ENCODE results near the gene SEC22C.

The SEC22C gene

DNA sequence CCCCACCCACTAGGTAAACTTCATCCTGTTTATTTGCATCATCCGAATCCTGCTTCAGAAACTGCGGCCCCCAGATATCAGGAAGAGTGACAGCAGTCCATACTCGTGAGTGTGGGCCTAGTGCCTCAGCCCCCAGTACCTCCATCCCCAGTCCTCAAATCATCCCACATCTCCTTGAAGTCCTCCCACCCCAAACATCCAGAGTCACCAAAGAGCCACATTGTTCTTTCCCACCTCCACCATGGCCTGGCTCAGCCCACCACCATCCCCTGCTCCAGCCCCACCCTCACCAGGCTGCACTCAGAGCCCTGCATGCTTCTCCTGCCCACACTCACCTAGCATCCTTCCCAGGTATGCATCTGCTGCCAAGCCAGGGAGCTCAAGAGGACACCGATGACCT lies 49.5 kb downstream of the SEC22C start:
- Histone ChIP-seq H3K4me1 (ENCODE audit: insufficient read depth, insufficient read length) (peaks cover 9% of the 10 kb centered on the region), H3K9ac (ENCODE audit: insufficient read length, low read depth) (no peak overlapping the region), H3K36me3 (ENCODE audit: insufficient read depth, insufficient read length, low read length) (peaks cover 6% of the 10 kb centered on the region), H3K27me3 (ENCODE audit: insufficient read depth, insufficient read length) (no peaks in the 10 kb centered on the region), H3K9me3 (ENCODE audit: insufficient read depth, low read length) (no peaks in the 10 kb centered on the region), H3K4me3 (ENCODE audit: insufficient read length, low read depth) (no peak overlapping the region)
- TF ChIP-seq YY1 (IDR thresholded peaks at IDR 0.05; ENCODE audit: insufficient read depth, insufficient read length) = no peak
- DNase-seq (ENCODE audit: low read depth, low spot score) = no peak

GRCh38 chr3:42531470-42531869 lies 50.3 kb downstream of the SEC22C start:
- no peak overlapping the region for H3K9ac ChIP-seq (ENCODE audit: insufficient read length, low read depth)
- no peaks in the 10 kb centered on the region for H3K9me3 ChIP-seq (ENCODE audit: insufficient read depth, low read length)
- H3K27me3 ChIP-seq (ENCODE audit: insufficient read depth, insufficient read length) = no peaks in the 10 kb centered on the region
- no peak for TF ChIP-seq ZNF274 (IDR thresholded peaks at IDR 0.05; ENCODE audit: low read depth, low read length)
- no peak for DNase-seq (ENCODE audit: low read depth, low spot score)
- H3K36me3 ChIP-seq (ENCODE audit: insufficient read depth, insufficient read length, low read length) = peaks cover 6% of the 10 kb centered on the region
- peaks cover 12% of the 10 kb centered on the region for H3K4me1 ChIP-seq (ENCODE audit: insufficient read depth, insufficient read length)
- H3K4me3 ChIP-seq (ENCODE audit: insufficient read length, low read depth) = no peak overlapping the region

DNA sequence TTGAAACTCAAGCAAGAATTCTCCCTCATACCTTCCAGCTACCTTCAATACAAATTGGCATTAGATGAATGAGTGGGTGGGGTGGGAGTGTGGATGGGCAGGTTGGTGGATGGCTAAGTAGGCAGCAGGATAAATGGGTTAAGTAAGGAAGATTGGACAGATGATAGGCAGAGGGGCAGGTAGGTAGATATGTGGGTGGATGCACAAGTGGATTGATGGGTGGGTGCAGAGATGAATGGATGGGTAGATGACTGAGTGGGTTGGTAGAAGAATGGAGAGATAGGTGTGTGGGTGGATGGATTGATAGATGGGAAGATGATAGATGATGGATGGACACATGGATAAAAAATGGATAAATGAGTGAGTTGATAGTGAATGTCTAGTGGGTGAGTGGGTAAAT lies 51.7 kb downstream of the SEC22C start:
- TF ChIP-seq SUZ12 (IDR thresholded peaks at IDR 0.05; ENCODE audit: extremely low read depth, insufficient read depth, insufficient read length) (no peak), ZNF274 (IDR thresholded peaks at IDR 0.05; ENCODE audit: low read depth, low read length) (no peak), YY1 (IDR thresholded peaks at IDR 0.05; ENCODE audit: insufficient read depth, insufficient read length) (no peak)
- Histone ChIP-seq H3K27me3 (ENCODE audit: insufficient read depth, insufficient read length) (no peaks in the 10 kb centered on the region), H3K4me3 (ENCODE audit: insufficient read length, low read depth) (no peak overlapping the region), H3K9ac (ENCODE audit: insufficient read length, low read depth) (no peak overlapping the region), H3K9me3 (ENCODE audit: insufficient read depth, low read length) (no peaks in the 10 kb centered on the region), H3K4me1 (ENCODE audit: insufficient read depth, insufficient read length) (peaks cover 14% of the 10 kb centered on the region), H3K36me3 (ENCODE audit: insufficient read depth, insufficient read length, low read length) (peaks cover 6% of the 10 kb centered on the region)
- DNase-seq (ENCODE audit: low read depth, low spot score) = no peak

- H3K27me3 ChIP-seq (ENCODE audit: insufficient read depth, insufficient read length) = no peaks in the 10 kb centered on the region
- DNase-seq (ENCODE audit: low read depth, low spot score) = no peak
- no peak overlapping the region for H3K4me3 ChIP-seq (ENCODE audit: insufficient read length, low read depth)
- peaks cover 6% of the 10 kb centered on the region for H3K36me3 ChIP-seq (ENCODE audit: insufficient read depth, insufficient read length, low read length)
- H3K9me3 ChIP-seq (ENCODE audit: insufficient read depth, low read length) = no peaks in the 10 kb centered on the region
- H3K9ac ChIP-seq (ENCODE audit: insufficient read length, low read depth) = no peak overlapping the region
- TF ChIP-seq ZNF274 (IDR thresholded peaks at IDR 0.05; ENCODE audit: low read depth, low read length) (no peak), YY1 (IDR thresholded peaks at IDR 0.05; ENCODE audit: insufficient read depth, insufficient read length) (no peak), SUZ12 (IDR thresholded peaks at IDR 0.05; ENCODE audit: extremely low read depth, insufficient read depth, insufficient read length) (no peak)
- peaks cover 14% of the 10 kb centered on the region for H3K4me1 ChIP-seq (ENCODE audit: insufficient read depth, insufficient read length)
Observed at GRCh38 chr3:42529468-42529867, 52.3 kb downstream of the SEC22C start.

- H3K9ac ChIP-seq (ENCODE audit: insufficient read length, low read depth) = no peak overlapping the region
- no peaks in the 10 kb centered on the region for H3K27me3 ChIP-seq (ENCODE audit: insufficient read depth, insufficient read length)
- no peak for TF ChIP-seq SUZ12 (IDR thresholded peaks at IDR 0.05; ENCODE audit: extremely low read depth, insufficient read depth, insufficient read length)
- TF ChIP-seq YY1 (IDR thresholded peaks at IDR 0.05; ENCODE audit: insufficient read depth, insufficient read length) = no peak
- no peak for TF ChIP-seq ZNF274 (IDR thresholded peaks at IDR 0.05; ENCODE audit: low read depth, low read length)
- no peaks in the 10 kb centered on the region for H3K9me3 ChIP-seq (ENCODE audit: insufficient read depth, low read length)
- DNase-seq (ENCODE audit: low read depth, low spot score) = no peak
- H3K36me3 ChIP-seq (ENCODE audit: insufficient read depth, insufficient read length, low read length) = peaks cover 5% of the 10 kb centered on the region
- no peak overlapping the region for H3K4me3 ChIP-seq (ENCODE audit: insufficient read length, low read depth)
- H3K4me1 ChIP-seq (ENCODE audit: insufficient read depth, insufficient read length) = peaks cover 8% of the 10 kb centered on the region
Observed at GRCh38 chr3:42527368-42527917, 54.3 kb downstream of the SEC22C start.

DNA sequence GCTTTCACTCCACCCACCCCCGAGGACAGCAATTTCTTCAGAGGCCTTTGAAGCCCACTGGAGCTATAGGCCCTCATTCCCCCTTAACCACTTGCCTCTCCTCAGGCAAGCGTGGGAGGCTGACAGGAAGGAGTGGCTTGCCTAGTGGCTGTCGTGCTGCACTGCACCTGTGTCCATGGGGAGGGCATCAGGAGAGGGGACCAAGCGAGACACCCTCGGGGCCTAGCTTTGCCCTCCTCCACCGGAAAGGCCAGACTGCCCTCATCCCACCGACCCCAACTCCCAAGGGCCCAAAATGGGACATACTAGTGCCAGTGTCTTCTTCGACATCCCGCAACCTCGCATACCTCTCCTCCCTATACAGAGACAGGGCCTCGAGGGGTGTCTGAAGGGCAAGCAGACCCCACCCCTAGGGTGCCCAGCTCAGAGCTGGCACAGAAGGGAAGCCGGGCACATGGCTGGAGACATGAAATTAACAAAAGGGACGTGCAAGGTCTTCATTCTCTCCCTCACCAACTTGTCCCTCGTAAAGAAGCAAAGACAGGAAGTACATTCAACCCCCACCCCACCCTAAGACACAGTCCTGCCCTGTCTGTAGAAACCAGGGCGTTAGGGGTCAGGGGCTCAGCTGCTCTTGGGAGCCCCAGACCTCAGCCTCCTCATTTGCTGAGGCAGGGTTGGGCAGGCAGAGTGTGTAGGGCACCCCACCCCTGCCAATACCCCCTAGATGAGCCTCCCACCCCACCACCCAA lies 55.0 kb downstream of the SEC22C start:
- TF ChIP-seq YY1 (IDR thresholded peaks at IDR 0.05; ENCODE audit: insufficient read depth, insufficient read length) = no peak
- no peak for TF ChIP-seq ZNF274 (IDR thresholded peaks at IDR 0.05; ENCODE audit: low read depth, low read length)
- no peak for TF ChIP-seq SUZ12 (IDR thresholded peaks at IDR 0.05; ENCODE audit: extremely low read depth, insufficient read depth, insufficient read length)

DNA sequence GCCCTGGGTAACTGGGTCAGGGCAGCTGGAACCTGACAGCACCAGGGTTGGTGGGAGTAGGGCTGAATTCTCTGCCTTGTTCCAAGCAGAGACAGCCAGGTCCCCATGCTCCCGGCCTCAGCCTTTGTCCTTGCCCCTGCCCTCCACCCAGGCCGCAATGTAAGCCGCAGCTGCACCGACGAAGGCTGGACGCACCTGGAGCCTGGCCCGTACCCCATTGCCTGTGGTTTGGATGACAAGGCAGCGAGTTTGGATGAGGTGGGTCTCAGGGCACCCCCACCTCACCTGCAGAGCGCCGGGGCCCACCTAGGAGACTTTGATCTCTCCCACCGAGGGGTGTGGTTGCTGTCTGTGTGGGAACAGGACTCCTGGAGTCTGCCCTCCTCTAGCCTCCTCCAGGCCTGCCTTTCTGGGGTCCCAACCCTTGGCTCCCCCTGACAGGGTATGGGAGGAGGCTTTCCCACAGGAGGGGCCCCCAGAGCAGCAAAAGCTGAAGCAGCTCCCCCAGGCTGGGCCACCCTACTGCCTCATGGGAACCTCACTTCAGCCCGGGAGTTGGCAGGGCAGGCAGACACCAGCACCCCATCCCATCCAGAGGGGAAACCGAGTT lies 55.9 kb downstream of the SEC22C start:
- Histone ChIP-seq H3K4me1 (ENCODE audit: insufficient read depth, insufficient read length) (peaks cover 8% of the 10 kb centered on the region), H3K9me3 (ENCODE audit: insufficient read depth, low read length) (no peaks in the 10 kb centered on the region), H3K27me3 (ENCODE audit: insufficient read depth, insufficient read length) (no peaks in the 10 kb centered on the region), H3K36me3 (ENCODE audit: insufficient read depth, insufficient read length, low read length) (peaks cover 2% of the 10 kb centered on the region), H3K4me3 (ENCODE audit: insufficient read length, low read depth) (no peak overlapping the region), H3K9ac (ENCODE audit: insufficient read length, low read depth) (no peak overlapping the region)
- TF ChIP-seq ZNF274 (IDR thresholded peaks at IDR 0.05; ENCODE audit: low read depth, low read length) (no peak), SUZ12 (IDR thresholded peaks at IDR 0.05; ENCODE audit: extremely low read depth, insufficient read depth, insufficient read length) (no peak), YY1 (IDR thresholded peaks at IDR 0.05; ENCODE audit: insufficient read depth, insufficient read length) (no peak)
- DNase-seq (ENCODE audit: low read depth, low spot score) = no peak

More for the DNA sequence above, 55.0 kb downstream of the SEC22C start:
- Histone ChIP-seq H3K27me3 (ENCODE audit: insufficient read depth, insufficient read length) (no peaks in the 10 kb centered on the region), H3K36me3 (ENCODE audit: insufficient read depth, insufficient read length, low read length) (peaks cover 2% of the 10 kb centered on the region), H3K9ac (ENCODE audit: insufficient read length, low read depth) (no peak overlapping the region), H3K9me3 (ENCODE audit: insufficient read depth, low read length) (no peaks in the 10 kb centered on the region), H3K4me1 (ENCODE audit: insufficient read depth, insufficient read length) (peaks cover 8% of the 10 kb centered on the region), H3K4me3 (ENCODE audit: insufficient read length, low read depth) (no peak overlapping the region)
- no peak for DNase-seq (ENCODE audit: low read depth, low spot score)
